ENCODE results near the gene PTMS. TPM values are rescaled to one million over a fixed set of nuclear protein-coding genes. Genes with fewer than 3 reads are reported as not detected.
A peak's percentile ranks its signal among the peaks of the same experiment; 100 is the strongest.

PTMS gene
- total RNA-seq, 1 experiment from 2014 or later = 422 TPM

DNA sequence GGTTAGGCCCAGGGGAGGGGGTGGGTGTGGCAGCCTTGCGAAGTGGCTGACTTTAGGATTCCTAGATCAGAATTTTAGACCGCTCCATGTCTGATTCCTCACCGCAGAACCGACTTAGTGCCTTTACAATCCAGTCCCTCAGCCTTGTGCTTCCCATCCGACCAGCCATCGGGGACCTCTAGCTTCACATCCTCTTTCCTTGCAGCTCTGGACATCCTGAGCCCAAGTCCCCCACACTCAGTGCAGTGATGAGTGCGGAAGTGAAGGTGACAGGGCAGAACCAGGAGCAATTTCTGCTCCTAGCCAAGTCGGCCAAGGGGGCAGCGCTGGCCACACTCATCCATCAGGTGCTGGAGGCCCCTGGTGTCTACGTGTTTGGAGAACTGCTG lies 41.8 kb upstream of the PTMS start:
- Histone ChIP-seq H3K79me2 (ENCODE audit: insufficient read depth, low read length) (no peaks in the 10 kb centered on the region), H4K5ac (ENCODE audit: insufficient read length, low read depth, low read length) (peak overlapping the region; percentile 79), H3K79me1 (ENCODE audit: insufficient read depth, low read depth, low read length, poor library complexity, severe bottlenecking) (no peaks in the 10 kb centered on the region), H3K23me2 (ENCODE audit: insufficient read length, low read depth, low read length, poor library complexity, severe bottlenecking) (peaks cover 9% of the 10 kb centered on the region), H3K56ac (ENCODE audit: insufficient read length, low read depth, low read length) (no peak overlapping the region), H2BK120ac (ENCODE audit: low read depth, low read length, poor library complexity, severe bottlenecking) (no peak overlapping the region), H2AFZ (ENCODE audit: low read length) (no peak overlapping the region), H3K23ac (ENCODE audit: insufficient read length, low read depth, low read length) (no peak overlapping the region), H2BK20ac (ENCODE audit: low read depth, low read length, poor library complexity, severe bottlenecking) (no peak overlapping the region), H3K4me1 (ENCODE audit: insufficient read depth, low read length) (no peaks in the 10 kb centered on the region; the same call in 1 of the 2 replicates), H2AK5ac (ENCODE audit: insufficient read length, low read length) (no peak overlapping the region), H3K18ac (ENCODE audit: insufficient read length, low read depth, low read length) (peak overlapping the region; percentile 74), H2BK15ac (ENCODE audit: low read depth, low read length) (no peak overlapping the region), H4K91ac (ENCODE audit: insufficient read length, low read depth, low read length) (no peak overlapping the region), H2BK12ac (ENCODE audit: insufficient read length, low read depth, low read length) (no peak overlapping the region), H3K4me2 (ENCODE audit: insufficient read depth, insufficient read length, low read length) (peak overlapping the region; percentile 90), H3K14ac (ENCODE audit: insufficient read depth, low read length) (peak overlapping the region; percentile 85), H4K8ac (replicated peaks; ENCODE audit: insufficient read length, low read depth, low read length) (peak overlapping the region; percentile 25), H3T11ph (ENCODE audit: low read length) (no peak overlapping the region), H3K4ac (ENCODE audit: low read depth, low read length) (no peak overlapping the region; the same call in 1 of the 2 replicates), H3K27ac (ENCODE audit: insufficient read length, low read depth, low read length) (peak overlapping the region; percentile 9), H4K20me1 (ENCODE audit: control insufficient read depth, insufficient read depth, insufficient read length) (no peaks in the 10 kb centered on the region), H2BK5ac (ENCODE audit: insufficient read length, low read length) (no peak overlapping the region), H3K9me3 (ENCODE audit: control insufficient read depth, low read depth, low read length) (no peaks in the 10 kb centered on the region), H3K27me3 (ENCODE audit: insufficient read depth, low read length) (no peaks in the 10 kb centered on the region), H3K9ac (ENCODE audit: extremely low read depth, insufficient read length, low read length) (peak overlapping the region; percentile 87)
- Mint-ChIP-seq H3K9me3 (no peaks in the 10 kb centered on the region), H3K27me3 (ENCODE audit: low read depth) (peaks cover 5% of the 10 kb centered on the region), H3K4me3 (peak overlapping the region; percentile 73 to 87), H3K27ac (peak overlapping the region; percentile 94 to 98 (median 97)), H3K36me3 (ENCODE audit: insufficient read depth in 1 of 3, low read depth in 3 of 3) (peaks cover 2 to 30% (median 15%) of the 10 kb centered on the region in 3 experiments; a peak in 6 of 7 replicates), H3K4me1 (peaks cover 8 to 19% of the 10 kb centered on the region in 2 experiments)
- no peak for TF ChIP-seq CTCF (conservative IDR thresholded peaks at IDR 0.05)
- WGBS (ENCODE audit: extremely low coverage, insufficient read length, low lambda C conversion rate) = no CpG with 5 or more reads among the region's 10 CpGs
- DNase-seq = no peak
